HTR-8/SVneo (cell line): ENCODE measurements around the gene NOX5.
A peak's percentile ranks its signal among the peaks of the same experiment; 100 is the strongest.

Experiments
- DNase-seq: peaks from one replicate; pipeline ENCODE4 v3.0.0; 2011; ENCODE audit warnings: low spot score, mixed read lengths; ENCODE audit not compliant: insufficient read length
- FAIRE-seq: peaks from 2 replicates; lab custom pipeline; 2011; peaks lifted over from hg19 to GRCh38; lab: Jason Lieb, UNC

NOX5 gene

DNA sequence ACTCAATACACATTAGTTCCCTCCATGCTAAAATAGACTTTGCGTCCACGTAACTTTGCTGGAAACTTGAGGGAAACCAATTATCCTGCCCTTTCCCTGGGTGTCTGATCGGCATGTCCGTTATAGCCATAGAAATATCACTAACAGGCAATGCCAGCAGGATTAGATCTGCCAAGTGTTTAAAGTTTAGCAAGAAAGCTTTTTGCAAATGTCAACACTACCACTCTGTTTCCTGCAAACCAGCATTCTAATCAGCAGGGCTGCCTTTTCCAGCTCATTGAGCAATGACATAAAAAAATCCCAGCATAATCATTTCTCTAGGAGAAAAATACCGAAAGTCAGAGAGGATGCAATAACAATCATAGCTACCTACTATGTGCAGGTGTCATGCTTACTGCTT, 60.9 kb downstream of the NOX5 start:
- no peak for DNase-seq

DNA sequence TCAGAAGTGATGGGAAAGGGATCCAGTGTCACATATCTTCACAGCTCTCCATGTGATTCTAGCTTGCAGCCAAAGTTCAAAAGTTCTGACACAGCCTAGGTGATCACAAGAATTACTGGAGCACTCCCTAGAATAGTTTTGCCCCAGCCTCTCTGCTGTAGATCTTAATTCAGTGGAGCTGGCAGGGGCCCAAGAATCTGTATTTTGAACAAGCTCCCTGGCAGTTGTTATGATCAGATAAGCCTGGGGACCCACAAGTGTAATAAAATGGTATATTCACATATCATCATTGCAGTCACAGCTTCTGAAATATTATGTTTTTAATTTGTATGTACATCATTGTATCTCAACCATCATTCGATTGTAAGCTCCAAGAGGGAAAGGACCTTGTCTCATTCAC, 62.3 kb downstream of the NOX5 start:
- no peak for DNase-seq
- no peak for FAIRE-seq

More for the DNA sequence above, 60.9 kb downstream of the NOX5 start:
- FAIRE-seq, result no peak

DNA sequence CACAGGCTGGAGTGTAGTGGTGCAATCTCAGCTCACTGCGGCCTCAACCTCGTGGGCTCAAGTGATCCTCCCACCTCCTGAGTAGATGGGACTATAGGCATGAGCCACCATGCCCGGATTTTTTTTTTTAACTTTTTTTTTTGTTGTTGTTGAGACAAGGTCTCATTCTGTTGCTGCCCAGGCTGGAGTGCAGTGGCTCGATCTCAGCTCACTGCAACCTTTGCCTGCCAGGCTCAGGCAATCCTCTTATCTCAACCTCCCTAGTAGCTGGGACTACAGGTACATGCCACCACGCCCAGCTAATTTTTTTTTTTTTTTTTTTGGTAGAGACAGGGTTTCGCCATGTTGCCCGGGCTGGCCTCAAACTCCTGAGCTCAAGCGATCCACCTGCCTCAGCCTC, 64.1 kb downstream of the NOX5 start:
- FAIRE-seq, result no peak
- DNase-seq, result no peak

DNA sequence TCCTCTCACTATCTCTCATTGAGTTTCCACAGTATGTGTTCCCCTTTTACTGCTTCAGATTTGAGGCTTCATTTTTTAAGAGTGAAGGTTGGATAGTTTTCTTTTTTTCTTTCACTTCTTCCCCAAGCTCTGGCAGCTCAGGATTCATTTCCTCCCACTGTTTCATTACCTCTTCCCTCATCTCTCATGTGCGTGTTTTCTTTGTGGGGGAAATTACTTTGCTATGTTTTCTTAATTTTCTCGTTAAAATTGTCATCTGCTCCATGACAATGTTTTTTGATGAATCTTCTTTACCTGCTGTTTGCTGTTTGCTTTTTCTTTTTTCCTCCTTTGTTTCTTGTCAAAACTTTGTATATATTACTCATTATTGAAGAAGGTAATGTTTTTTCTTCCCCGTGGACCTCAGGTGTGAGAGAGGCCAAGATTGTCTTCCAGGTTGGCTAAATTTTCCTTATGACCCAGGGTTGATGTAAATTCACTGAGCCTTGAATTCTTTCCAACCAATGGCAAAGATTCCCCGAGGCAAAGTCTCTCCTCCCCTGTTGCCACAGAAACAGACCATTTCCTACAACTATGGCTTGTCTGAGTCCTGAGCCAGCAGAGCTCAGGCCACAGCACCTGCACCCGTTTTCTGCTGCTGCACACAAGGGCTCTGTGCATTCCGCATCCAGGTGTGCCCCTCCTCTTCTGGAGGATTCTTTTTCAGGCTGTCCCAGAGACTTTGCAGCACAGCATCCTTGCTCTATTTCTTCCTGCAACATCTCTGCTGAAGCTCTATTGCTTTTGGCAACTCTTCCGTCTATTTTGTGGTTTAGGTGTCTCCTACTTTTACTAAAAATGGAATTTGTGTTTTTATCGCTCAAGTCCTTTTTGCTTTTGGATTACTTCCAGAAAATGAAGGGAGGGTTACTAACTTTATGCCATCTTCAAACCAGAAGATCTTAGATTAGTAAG, 66.1 kb downstream of the NOX5 start:
- DNase-seq, result no peak

DNA sequence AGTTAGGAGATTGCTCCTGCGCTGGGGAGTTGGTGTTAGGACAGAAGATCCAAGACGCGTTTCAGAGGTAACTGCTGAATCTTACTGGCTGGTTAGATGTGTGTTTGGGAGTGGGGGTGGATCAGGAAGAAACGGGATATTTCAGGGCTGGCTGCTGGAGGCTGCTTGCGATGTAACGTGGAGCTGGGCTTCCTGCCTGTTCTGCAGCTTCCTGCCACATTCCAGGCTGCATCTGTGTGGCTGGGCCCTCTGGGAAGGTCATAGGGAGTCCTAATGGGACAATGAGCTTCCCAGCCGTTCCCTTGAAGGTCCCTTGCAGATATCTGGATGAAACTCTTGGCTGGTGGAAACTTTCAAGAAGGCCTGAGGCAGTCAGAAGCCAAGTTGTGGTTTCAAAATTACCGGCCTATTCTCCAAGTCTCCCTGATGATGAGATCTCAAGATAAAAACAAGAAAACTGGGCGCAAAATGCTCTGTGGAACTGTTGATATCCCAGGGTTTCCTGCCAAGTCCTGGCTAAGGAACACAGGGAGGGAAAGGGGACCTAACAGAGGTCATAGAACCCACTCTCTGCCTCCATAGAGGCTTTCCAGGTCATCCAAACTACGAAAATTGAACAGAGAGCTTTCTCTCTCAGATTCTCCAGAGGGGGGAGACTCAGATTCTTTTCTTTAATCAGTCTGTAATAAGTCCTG, 67.0 kb downstream of the NOX5 start:
- FAIRE-seq (no peak), DNase-seq (no peak)

More for the DNA sequence above, 66.1 kb downstream of the NOX5 start:
- no peak for FAIRE-seq

DNA sequence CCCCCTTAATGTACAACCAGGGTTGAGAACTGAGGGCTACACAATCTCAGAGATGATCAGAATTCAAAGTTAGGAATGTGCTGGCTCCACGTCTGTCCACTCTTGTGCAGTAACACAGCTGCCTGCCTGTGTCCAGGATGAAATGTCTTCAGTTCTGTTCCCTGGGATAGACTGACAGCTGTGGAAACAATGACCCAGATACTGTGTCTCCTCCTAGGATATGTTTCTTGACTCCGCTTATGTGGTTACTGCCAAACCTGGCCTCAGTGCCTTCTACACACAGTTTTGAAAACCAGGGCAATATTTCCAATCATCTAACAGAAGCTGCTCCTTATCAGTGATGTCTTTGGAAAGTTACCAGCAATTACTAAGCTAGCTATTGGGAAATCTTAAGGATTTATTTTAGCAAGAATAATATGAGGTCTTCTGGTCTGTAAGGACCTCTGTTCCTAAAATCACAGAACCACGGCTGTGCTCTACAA, 67.6 kb downstream of the NOX5 start:
- DNase-seq, result no peak

DNA sequence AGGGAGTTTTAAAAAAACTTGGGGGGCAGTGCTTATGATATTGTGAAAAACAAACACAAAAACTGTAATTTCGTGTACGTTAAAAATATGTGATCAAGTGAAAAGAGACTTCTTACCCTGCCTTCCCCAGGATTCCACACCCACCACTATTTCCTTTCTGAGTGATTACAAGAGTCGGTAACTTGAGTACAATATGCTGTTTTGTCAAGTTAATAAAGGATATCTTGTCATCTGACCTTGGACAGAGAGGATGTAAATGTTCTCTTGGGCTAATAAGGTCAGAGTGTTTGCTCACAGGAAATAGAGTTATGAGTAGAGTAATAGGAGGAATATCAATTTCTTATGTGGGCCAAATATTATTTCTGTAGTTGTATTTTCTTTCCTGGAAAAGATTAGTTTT, 68.1 kb downstream of the NOX5 start:
- no peak for DNase-seq
- FAIRE-seq, result no peak

More for the DNA sequence above, 67.6 kb downstream of the NOX5 start:
- FAIRE-seq, result peak; percentile 16

DNA sequence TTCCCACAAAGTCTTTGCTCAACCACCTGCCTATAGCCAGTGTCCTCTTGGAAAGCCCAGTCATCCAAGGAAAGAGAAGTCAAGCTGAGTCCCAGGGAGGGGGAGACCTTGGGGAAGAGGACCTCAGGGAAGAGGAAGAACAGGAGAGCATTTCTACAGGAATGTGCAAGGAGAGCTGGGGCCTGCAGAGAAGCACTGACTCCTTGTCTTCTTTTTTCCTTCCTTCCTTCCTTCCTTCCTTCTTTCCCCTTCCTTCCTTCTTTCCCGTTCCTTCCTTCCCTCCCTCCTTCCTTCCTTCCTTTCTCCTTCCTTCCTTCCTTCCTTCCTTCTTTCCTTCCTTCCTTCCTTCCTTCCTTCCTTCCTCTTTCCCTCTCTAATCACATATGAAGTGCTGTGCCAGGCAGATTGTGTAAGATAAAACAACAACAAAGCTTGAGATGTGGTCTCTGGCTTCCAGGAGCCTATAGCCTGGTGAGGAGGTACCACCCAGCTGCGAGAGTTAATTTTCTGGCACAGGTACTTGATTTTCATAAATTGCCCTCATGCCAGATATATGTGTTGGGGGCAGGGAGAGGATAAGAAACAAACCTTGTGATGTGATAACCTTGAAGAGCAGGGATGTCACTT, 70.0 kb downstream of the NOX5 start:
- FAIRE-seq (no peak), DNase-seq (no peak)

DNA sequence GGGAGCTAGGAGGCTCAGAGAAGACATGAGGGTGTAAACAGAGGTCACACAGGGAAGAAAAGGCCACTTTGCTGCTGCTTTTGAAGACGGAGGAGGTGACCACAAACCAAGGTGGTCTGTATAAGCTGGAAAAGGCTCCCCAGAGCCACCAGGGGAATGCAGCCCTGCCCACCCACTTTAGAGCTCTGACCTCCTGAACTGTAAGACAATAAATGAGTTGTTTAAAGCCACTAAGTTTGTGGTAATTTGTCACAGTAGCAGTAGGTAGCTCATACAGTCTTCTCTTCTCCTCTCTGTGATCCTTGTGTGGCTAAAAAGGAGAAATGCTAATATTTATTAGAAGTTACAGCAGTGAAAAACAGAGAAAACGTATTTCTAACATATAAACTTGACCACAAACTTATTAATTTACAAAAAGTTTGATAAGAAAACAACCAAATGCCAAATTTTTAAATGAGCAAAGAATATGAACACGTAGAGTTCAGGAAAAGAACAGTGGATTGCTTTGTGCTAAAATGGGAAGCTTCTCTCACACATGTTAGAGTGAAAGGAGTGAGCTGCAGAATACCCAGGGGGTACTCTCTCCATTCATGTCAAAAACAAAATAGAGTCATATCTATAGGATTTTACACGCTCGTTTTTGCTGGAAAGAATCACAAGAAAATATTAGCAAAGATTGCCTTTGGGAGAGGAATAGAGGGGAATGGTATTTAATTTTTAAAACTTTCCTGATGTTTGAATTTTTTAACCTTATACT, 71.0 kb downstream of the NOX5 start:
- no peak for DNase-seq
- no peak for FAIRE-seq

DNA sequence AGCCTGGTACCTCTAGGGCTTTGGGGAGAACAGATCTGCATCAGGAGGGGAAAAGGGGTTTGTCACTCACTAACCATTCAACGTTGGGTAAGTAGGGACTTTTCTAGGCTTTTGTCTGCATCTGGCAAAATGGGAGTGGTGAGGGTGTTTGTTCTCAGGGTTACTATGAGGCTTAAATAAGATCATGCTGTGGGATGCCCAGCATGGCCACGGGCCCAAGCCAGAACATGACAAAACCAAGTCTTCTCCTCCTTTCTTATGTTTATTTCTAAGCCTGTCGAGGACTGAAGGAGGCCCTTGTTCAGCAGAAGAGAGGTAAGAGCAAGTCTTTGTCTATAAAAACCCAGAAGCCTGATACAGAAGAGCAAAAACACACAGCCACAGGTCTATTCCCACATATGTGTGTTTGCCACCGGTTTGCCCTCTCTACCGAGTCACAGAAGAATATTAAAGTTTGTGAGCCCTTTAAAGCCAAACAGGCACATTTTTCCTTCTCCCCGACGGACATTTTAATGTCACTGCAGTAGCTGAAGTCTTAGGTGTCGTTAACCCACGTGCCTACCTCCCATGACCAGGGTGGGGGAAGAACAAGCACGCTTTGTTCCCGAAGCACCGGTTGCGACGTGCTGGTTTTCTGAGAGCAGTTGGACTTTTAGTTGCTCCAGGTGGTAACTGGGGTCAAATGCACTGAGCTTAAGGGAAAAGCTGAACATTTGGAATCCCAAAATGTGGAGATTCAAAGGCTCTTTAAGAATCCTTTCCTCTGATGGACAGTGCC, 72.1 kb downstream of the NOX5 start:
- no peak for DNase-seq
- FAIRE-seq, result no peak

DNA sequence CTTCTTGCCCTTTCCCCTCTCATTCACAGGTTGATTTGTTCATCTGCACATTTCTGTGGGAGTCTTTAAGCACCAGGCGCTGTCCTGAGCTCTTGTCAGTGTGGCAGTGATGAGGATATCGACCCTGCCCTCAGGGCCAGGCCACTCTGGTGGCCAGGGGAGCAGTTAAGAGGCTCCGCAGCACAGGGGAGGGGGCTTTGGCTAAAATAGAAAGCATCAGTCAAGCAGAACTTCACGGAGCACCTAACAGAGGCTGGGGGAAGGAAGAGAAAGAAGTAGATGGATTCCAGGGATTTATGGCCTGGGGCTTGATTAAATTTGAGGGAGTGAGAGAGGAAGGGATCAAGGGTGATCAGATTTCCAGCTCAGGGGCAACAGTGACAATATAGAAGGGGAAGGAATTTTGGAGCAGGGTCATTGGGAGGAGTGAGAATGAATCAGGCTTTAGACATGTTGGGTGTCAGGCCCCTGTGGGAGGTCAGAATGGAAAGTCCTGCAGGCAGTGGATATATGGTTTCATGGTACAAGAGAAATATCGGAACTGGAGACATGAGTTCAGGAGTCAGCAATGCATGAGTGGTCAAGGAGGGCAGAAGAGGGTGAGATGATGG, 73.0 kb downstream of the NOX5 start:
- no peak for FAIRE-seq
- peak; percentile 47 for DNase-seq

DNA sequence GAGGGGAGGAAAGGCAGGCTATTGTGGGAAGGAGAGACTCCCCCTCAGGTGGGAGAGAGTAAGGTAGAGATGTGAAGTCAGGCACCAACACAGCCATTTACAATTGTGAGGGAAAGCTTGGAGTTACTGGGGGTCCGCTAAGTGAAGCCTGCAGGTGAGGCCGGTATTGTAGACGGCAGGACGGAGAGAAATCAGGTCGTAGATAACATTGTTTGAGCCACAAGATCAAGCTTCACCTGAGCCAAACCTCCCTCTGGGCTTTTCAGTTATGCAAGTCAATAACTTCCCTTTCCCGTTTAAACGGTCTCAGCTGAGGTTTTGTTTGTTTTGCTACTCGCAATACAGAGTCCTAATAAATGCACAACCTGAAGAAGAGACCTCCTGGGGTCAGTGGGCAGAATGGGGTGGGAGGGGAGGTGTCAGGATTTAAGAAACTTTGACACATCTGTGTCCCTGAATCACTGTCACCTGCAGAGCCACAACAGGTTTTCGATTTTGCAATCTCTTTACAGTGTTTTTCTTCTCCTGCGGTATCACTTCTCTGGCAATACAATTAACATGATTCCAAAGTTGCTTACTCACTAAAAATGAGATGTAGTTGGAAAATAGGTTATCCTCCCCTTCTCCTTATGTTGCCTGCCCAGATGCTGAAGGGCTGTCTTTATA, 73.9 kb downstream of the NOX5 start:
- FAIRE-seq (no peak), DNase-seq (no peak)

DNA sequence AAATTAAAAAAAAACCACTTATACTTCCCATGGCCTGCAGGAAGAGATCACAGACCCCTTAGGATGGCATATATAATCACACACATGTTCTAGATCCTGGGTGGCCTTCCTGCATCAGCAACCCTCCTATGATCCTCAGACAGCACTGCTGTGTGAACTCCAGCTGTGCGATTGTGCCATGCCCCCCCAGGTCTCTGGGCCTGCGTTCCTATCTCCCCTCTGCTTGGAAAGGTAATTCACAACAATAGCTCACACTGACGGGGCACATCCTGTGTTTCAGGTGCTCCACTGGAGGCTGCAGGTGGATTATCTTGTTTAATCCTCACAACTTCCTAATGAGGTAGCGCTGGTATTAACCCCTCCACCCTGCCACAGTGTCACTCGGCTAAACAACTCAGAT, 74.8 kb downstream of the NOX5 start:
- DNase-seq (no peak), FAIRE-seq (no peak)

DNA sequence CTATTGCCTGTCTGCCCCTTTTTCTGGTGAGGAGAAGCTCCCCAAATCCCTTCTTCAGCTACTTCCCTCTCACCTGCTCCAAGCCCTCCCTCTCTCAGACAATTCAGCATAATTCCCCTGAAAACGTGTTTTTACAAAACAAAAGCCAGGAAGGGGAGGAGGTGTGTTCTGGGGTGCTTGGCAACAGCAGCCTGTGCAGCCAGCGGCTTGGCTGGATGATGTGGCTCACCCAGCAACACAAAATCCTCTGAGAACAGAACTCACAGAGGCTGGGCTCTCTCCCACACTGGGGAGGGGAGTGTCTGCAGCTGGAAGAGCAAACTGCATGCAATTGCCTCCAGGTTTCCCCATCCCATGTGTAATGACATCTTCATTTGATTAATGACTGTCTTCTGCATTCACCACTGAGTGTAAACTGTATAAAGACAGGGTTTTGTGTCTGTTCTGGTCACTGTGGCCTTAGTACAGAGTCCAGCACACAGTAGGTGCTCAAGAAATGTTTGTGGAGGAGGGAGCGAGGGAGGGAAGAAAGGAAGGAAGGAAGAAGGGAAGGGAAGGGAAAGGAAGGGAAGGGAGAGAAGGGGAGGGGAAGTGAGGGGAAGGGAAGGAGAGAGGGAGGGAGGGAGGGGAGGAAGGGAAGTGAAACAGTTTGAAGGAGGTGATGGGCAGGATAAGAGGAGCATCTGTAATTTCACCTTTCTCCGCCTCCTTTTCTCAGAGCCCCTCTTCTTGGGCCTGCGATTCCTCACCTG, 75.9 kb downstream of the NOX5 start:
- no peak for DNase-seq
- FAIRE-seq, result no peak

DNA sequence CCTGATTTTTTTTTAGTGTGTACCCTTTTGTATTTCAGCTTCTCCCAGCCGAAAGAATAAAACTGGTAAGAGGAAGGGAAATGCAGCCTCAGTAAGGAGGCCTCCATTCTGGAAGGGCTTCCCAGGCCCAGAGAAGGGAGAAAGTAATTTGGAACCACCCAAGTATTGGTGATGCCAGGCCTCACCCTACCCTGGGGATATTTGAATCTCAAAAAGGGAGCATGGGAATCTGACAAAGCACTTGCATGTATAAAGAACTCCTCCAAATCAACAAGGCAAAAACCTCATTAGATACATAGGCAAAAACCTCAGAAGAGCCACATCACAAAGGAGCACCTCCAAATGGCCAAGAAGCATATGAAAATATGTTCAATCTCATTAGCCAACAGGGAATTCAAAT, 77.2 kb downstream of the NOX5 start:
- FAIRE-seq, result no peak
- no peak for DNase-seq

DNA sequence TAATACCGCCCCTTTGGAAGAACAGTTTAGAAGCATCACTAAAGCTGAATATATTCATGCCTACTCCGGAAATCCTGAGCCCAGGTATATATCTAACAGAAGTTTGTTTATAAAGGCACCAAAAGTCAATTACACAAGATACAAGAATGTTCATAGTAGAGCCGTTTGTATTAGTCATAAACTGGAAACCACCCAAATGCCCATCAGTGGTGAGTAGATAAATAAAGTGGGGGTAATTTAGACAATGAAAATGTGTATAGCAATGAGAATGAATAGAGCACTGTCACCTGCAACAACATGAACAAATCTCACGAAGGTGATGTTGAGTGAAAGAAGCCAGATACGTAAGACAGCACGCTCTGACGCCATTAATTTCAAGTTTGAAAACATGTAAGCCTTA, 77.7 kb downstream of the NOX5 start:
- peak; percentile 84 for FAIRE-seq
- DNase-seq, result peak; percentile 56

DNA sequence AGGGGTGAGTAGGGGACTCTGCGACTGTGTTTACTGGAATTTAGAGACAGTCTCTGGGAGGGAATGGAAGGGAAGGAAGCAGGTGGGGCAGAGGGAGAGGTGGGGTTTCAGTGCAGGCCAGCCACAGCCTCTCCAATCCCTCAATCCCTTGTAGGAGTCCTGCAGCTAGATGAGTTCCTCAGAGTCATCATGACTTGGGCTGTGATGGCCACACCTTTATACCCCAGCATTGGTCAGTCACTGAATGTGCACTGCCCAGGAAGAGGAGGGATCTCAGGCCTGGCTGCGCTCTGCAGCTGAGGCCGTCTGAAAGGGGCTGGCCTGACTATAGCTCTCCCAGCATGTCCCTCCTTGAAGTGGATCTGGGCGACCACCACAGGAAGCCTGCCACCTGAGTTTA, 78.6 kb downstream of the NOX5 start:
- FAIRE-seq (peak; percentile 59), DNase-seq (peak; percentile 59)

DNA sequence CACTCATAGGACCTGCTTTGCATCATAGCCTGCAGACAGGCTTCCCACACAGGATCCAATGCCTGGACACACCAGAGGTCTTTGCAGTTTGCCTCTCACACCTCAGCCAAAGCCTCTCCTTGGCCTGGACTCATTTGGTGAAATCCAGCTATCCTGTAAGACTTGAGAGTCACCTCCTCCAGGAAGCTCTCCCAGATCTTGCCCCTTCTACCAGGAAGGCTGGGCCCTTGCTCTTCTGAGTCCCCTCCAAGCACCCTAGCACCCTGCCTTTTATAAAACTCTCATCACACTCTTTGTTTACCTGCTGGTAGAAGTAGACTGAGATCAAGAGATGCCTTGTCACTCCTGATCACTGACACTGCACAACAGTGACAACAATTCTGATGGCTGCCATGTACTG, 79.1 kb downstream of the NOX5 start:
- FAIRE-seq (peak; percentile 85), DNase-seq (no peak)
